SK-N-SH (cell line): ENCODE measurements around the gene SENP8.

Source experiments
- CTCF ChIP-seq: fragments of 200-600 bp; sonication (generic); IDR thresholded peaks from 2 replicates; pipeline ENCODE4 v1.6.1; 2017; ENCODE audit warnings: antibody characterized with exemption, mild to moderate bottlenecking, moderate library complexity
- GATA2 ChIP-seq: sonication (generic); formaldehyde crosslinking; IDR thresholded peaks from 2 replicates; pipeline ENCODE4 v1.5.0; 2020; ENCODE audit warnings: mild to moderate bottlenecking, missing genetic modification reagents
- POLR2AphosphoS5 ChIP-seq: IDR thresholded peaks from 2 replicates; pipeline ENCODE4 v1.6.1; 2012; ENCODE audit warnings: low read depth, low read length
- RCOR1 ChIP-seq: fragments of 150-350 bp; IDR thresholded peaks from 2 replicates; pipeline ENCODE4 v1.6.1; 2017; ENCODE audit warnings: antibody characterized with exemption, low read length

- no peak for TF ChIP-seq POLR2AphosphoS5
- no peak for TF ChIP-seq RCOR1
- TF ChIP-seq GATA2 (CRISPR knock-in tag) = no peak
- no peak for TF ChIP-seq CTCF
Observed at GRCh38 chr15:72124218-72124617, 6.0 kb downstream of the SENP8 start.
